Measurements from ENCODE around the gene DVL1. TPM values are rescaled to one million over a fixed set of nuclear protein-coding genes. Genes with fewer than 3 reads are reported as not detected.

The DVL1 gene
- total RNA-seq, 1 experiment from 2014 or later, result 71.0 TPM

DNA sequence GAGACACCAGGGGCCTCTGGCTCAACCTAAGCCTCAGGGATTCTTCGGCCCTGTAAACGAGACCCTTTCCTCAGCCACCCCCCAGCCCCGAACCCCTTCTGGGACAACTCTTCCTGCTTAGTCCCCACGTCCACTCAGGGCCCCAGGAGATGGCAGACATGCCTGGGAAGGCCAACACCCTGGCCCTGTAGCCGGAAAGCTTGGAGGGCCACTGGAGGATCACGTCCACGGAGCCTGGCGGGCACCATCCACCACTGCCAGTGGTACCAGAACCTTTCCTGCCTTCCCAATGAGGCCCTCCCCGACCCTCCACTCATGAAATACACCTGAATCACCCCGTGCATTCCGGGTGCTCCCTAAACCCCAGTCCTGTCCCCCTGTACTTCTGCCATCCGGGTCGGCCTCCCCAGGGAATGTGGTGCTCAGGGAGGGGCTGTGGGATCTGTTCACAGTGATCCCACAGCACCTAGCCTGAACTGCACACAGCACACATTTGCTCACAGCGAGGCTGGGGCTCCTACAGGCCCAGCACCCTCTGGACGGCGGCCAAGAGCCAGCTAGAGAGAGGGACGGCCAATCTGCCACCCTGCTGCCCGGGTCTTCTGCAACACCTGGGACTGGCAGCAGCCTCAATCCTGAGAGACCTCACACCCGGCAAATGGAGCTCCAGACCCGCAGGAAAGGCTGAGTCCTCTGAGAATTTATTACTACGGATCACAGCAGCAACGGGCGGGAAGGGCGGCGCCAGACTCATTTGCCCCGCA lies 24.0 kb upstream of the DVL1 start:
- Mint-ChIP-seq H3K4me3 (peak overlapping the region; percentile 83 to 88), H3K36me3 (ENCODE audit: insufficient read depth in 1 of 3, low read depth in 3 of 3) (peaks cover 6 to 20% (median 12%) of the 10 kb centered on the region in 3 experiments), H3K27ac (peak overlapping the region in 1 of 3 experiments; percentile 48; a peak in 1 of 7 replicates), H3K9me3 (no peaks in the 10 kb centered on the region), H3K4me1 (peaks cover 5 to 10% of the 10 kb centered on the region in 2 experiments), H3K27me3 (ENCODE audit: low read depth) (peaks cover 5% of the 10 kb centered on the region; the same call in 1 of the 2 replicates)
- Histone ChIP-seq H2AK5ac (ENCODE audit: insufficient read length, low read length) (no peak overlapping the region), H3K9me3 (ENCODE audit: control insufficient read depth, low read depth, low read length) (no peaks in the 10 kb centered on the region), H2BK120ac (ENCODE audit: low read depth, low read length, poor library complexity, severe bottlenecking) (no peak overlapping the region), H3K56ac (ENCODE audit: insufficient read length, low read depth, low read length) (no peak overlapping the region), H2BK20ac (ENCODE audit: low read depth, low read length, poor library complexity, severe bottlenecking) (no peak overlapping the region), H3K4me1 (ENCODE audit: insufficient read depth, low read length) (no peaks in the 10 kb centered on the region; the same call in 1 of the 2 replicates), H4K8ac (replicated peaks; ENCODE audit: insufficient read length, low read depth, low read length) (no peak overlapping the region), H3K27me3 (ENCODE audit: insufficient read depth, low read length) (no peaks in the 10 kb centered on the region), H3K27ac (ENCODE audit: insufficient read length, low read depth, low read length) (no peak overlapping the region), H3K4me2 (ENCODE audit: insufficient read depth, insufficient read length, low read length) (peak overlapping the region; percentile 94), H2BK15ac (ENCODE audit: low read depth, low read length) (no peak overlapping the region), H4K91ac (ENCODE audit: insufficient read length, low read depth, low read length) (no peak overlapping the region), H2BK5ac (ENCODE audit: insufficient read length, low read length) (no peak overlapping the region), H4K5ac (ENCODE audit: insufficient read length, low read depth, low read length) (no peak overlapping the region), H3K18ac (ENCODE audit: insufficient read length, low read depth, low read length) (no peak overlapping the region), H3K23ac (ENCODE audit: insufficient read length, low read depth, low read length) (no peak overlapping the region), H3K23me2 (ENCODE audit: insufficient read length, low read depth, low read length, poor library complexity, severe bottlenecking) (peaks cover 10% of the 10 kb centered on the region), H2BK12ac (ENCODE audit: insufficient read length, low read depth, low read length) (no peak overlapping the region), H3K9ac (ENCODE audit: extremely low read depth, insufficient read length, low read length) (peak overlapping the region; percentile 4), H2AFZ (ENCODE audit: low read length) (no peak overlapping the region), H4K20me1 (ENCODE audit: control insufficient read depth, insufficient read depth, insufficient read length) (no peaks in the 10 kb centered on the region), H3K4ac (ENCODE audit: low read depth, low read length) (no peak overlapping the region), H3K79me2 (ENCODE audit: insufficient read depth, low read length) (peaks cover 4% of the 10 kb centered on the region; the same call in 1 of the 2 replicates), H3K79me1 (ENCODE audit: insufficient read depth, low read depth, low read length, poor library complexity, severe bottlenecking) (peaks cover 13% of the 10 kb centered on the region), H3T11ph (ENCODE audit: low read length) (no peak overlapping the region), H3K14ac (ENCODE audit: insufficient read depth, low read length) (no peak overlapping the region)
- DNase-seq, result no peak
- no peak for TF ChIP-seq CTCF (conservative IDR thresholded peaks at IDR 0.05)
- WGBS (ENCODE audit: extremely low coverage, insufficient read length, low lambda C conversion rate), result no CpG with 5 or more reads among the region's 26 CpGs
